ENCODE data around the gene ECPAS.

The ECPAS gene

GRCh38 chr9:111400564-111400898 lies 83.7 kb downstream of the ECPAS start:
- TF ChIP-seq, protein P1, sequence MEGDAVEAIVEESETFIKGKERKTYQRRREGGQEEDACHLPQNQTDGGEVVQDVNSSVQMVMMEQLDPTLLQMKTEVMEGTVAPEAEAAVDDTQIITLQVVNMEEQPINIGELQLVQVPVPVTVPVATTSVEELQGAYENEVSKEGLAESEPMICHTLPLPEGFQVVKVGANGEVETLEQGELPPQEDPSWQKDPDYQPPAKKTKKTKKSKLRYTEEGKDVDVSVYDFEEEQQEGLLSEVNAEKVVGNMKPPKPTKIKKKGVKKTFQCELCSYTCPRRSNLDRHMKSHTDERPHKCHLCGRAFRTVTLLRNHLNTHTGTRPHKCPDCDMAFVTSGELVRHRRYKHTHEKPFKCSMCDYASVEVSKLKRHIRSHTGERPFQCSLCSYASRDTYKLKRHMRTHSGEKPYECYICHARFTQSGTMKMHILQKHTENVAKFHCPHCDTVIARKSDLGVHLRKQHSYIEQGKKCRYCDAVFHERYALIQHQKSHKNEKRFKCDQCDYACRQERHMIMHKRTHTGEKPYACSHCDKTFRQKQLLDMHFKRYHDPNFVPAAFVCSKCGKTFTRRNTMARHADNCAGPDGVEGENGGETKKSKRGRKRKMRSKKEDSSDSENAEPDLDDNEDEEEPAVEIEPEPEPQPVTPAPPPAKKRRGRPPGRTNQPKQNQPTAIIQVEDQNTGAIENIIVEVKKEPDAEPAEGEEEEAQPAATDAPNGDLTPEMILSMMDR (IDR thresholded peaks at IDR 0.05): no peak
- H3K4me2 ChIP-seq (ENCODE audit: low read length): no peak overlapping the region
- H3K9me3 ChIP-seq (ENCODE audit: control insufficient read depth, low read length): no peaks in the 10 kb centered on the region
- no peak overlapping the region for H3K9ac ChIP-seq
- H2AFZ ChIP-seq: no peak overlapping the region
- H3K27me3 ChIP-seq (ENCODE audit: control insufficient read depth, insufficient read depth, low read length): no peaks in the 10 kb centered on the region
- H3K4me1 ChIP-seq: no peaks in the 10 kb centered on the region
- no peaks in the 10 kb centered on the region for H3K79me2 ChIP-seq
- H3K36me3 ChIP-seq (ENCODE audit: control insufficient read depth, insufficient read depth, low read length): no peaks in the 10 kb centered on the region
- no peak overlapping the region for H3K27ac ChIP-seq
- H3K4me3 ChIP-seq (ENCODE audit: low read depth, low read length): no peak overlapping the region

- Histone ChIP-seq H3K4me3 (ENCODE audit: low read depth, low read length) (no peak overlapping the region), H3K9ac (no peak overlapping the region), H3K36me3 (ENCODE audit: control insufficient read depth, insufficient read depth, low read length) (no peaks in the 10 kb centered on the region), H3K27ac (no peak overlapping the region), H2AFZ (no peak overlapping the region), H3K9me3 (ENCODE audit: control insufficient read depth, low read length) (no peaks in the 10 kb centered on the region), H3K4me1 (no peaks in the 10 kb centered on the region), H3K4me2 (ENCODE audit: low read length) (no peak overlapping the region), H3K27me3 (ENCODE audit: control insufficient read depth, insufficient read depth, low read length) (no peaks in the 10 kb centered on the region), H3K79me2 (no peaks in the 10 kb centered on the region)
- TF ChIP-seq, protein P1 (IDR thresholded peaks at IDR 0.05): no peak
Measured at GRCh38 chr9:111399772-111400563, 84.2 kb downstream of the ECPAS start.

GRCh38 chr9:111399211-111399739 lies 84.9 kb downstream of the ECPAS start:
- Histone ChIP-seq H2AFZ (no peak overlapping the region), H3K4me2 (ENCODE audit: low read length) (no peak overlapping the region), H3K4me3 (ENCODE audit: low read depth, low read length) (no peak overlapping the region), H3K9ac (no peak overlapping the region), H3K4me1 (no peaks in the 10 kb centered on the region), H3K9me3 (ENCODE audit: control insufficient read depth, low read length) (no peaks in the 10 kb centered on the region), H3K79me2 (no peaks in the 10 kb centered on the region), H3K36me3 (ENCODE audit: control insufficient read depth, insufficient read depth, low read length) (no peaks in the 10 kb centered on the region), H3K27ac (no peak overlapping the region), H3K27me3 (ENCODE audit: control insufficient read depth, insufficient read depth, low read length) (no peaks in the 10 kb centered on the region)
- TF ChIP-seq, protein P1 (IDR thresholded peaks at IDR 0.05): no peak

DNA sequence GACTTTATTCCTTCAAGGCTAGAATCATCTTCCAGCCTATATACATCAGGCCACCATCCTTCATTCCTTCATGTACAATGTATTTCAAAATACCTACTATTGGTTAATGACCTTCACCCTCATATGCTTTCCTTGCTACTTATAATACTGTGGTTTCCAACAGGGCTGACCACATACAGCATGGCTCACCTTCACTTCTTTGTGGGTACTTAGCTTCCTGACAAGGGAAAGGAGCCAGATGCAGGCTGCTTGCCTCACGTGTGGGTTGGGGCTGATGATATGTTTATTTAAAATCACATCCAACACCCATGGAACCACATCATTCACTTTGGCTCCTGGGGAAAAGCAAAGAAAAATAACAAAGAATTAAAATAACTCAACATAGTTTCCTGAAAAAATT lies 90.2 kb downstream of the ECPAS start:
- no peak overlapping the region for H3K4me3 ChIP-seq (ENCODE audit: low read depth, low read length)
- TF ChIP-seq, protein P1 (IDR thresholded peaks at IDR 0.05): no peak
- no peak overlapping the region for H3K4me2 ChIP-seq (ENCODE audit: low read length)
- no peaks in the 10 kb centered on the region for H3K36me3 ChIP-seq (ENCODE audit: control insufficient read depth, insufficient read depth, low read length)
- no peaks in the 10 kb centered on the region for H3K4me1 ChIP-seq
- no peaks in the 10 kb centered on the region for H3K27me3 ChIP-seq (ENCODE audit: control insufficient read depth, insufficient read depth, low read length)
- H3K9ac ChIP-seq: no peak overlapping the region
- H3K9me3 ChIP-seq (ENCODE audit: control insufficient read depth, low read length): no peaks in the 10 kb centered on the region
- no peaks in the 10 kb centered on the region for H3K79me2 ChIP-seq
- no peak overlapping the region for H2AFZ ChIP-seq
- no peak overlapping the region for H3K27ac ChIP-seq

DNA sequence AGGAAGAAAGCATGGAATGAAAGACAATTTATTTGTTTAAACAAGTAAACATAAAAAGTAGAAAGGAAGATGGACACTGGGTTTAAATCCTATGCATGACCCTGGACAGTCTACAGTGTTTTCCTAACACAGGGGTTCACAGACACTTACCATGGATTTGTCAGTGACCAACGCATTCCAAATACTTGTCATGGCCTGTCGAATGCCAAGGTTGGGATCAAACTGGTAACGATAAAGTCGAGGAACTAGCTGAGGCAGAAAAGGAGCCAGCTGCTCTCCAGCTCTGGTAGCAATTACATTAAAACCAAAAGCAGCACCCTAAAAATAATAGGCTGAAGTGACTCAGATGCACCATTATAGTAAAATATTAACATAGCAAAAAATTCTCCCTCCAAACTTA lies 94.8 kb downstream of the ECPAS start:
- no peak overlapping the region for H2AFZ ChIP-seq
- no peak overlapping the region for H3K27ac ChIP-seq
- TF ChIP-seq, protein P1 (IDR thresholded peaks at IDR 0.05): no peak
- no peak overlapping the region for H3K4me2 ChIP-seq (ENCODE audit: low read length)
- H3K27me3 ChIP-seq (ENCODE audit: control insufficient read depth, insufficient read depth, low read length): no peaks in the 10 kb centered on the region
- no peak overlapping the region for H3K4me3 ChIP-seq (ENCODE audit: low read depth, low read length)
- H3K9me3 ChIP-seq (ENCODE audit: control insufficient read depth, low read length): no peaks in the 10 kb centered on the region
- H3K36me3 ChIP-seq (ENCODE audit: control insufficient read depth, insufficient read depth, low read length): no peaks in the 10 kb centered on the region
- no peaks in the 10 kb centered on the region for H3K4me1 ChIP-seq
- H3K79me2 ChIP-seq: no peaks in the 10 kb centered on the region
- no peak overlapping the region for H3K9ac ChIP-seq

Data from parathyroid adenoma (tissue), 2 donors.